ENCODE measurements around the gene PARD3.
"Not testable (repeated sequence)": the region's sequence is repeated elsewhere in the genome, so short reads cannot be mapped to it uniquely, and the experiment has no call there.

DNA sequence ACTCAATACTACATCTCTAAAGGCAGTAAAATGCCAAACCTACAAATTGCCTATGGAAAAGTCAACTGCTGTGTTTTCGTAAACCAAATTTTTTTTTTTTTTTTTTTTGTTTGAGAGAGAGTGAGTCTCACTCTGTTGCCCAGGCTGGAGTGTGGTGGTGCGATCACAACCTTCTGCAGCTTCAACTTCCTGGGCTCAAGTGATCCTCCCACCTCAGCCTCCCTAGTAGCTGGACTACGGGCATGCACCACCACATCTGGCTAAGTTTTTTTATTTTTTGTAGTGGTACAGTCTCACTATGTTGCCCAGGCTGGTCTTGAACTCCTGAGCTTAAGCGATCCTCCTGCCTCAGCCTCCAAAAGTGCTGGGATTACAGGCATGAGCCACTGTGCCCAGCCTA lies 74.0 kb downstream of the PARD3 start:
- TF ChIP-seq, protein P1, sequence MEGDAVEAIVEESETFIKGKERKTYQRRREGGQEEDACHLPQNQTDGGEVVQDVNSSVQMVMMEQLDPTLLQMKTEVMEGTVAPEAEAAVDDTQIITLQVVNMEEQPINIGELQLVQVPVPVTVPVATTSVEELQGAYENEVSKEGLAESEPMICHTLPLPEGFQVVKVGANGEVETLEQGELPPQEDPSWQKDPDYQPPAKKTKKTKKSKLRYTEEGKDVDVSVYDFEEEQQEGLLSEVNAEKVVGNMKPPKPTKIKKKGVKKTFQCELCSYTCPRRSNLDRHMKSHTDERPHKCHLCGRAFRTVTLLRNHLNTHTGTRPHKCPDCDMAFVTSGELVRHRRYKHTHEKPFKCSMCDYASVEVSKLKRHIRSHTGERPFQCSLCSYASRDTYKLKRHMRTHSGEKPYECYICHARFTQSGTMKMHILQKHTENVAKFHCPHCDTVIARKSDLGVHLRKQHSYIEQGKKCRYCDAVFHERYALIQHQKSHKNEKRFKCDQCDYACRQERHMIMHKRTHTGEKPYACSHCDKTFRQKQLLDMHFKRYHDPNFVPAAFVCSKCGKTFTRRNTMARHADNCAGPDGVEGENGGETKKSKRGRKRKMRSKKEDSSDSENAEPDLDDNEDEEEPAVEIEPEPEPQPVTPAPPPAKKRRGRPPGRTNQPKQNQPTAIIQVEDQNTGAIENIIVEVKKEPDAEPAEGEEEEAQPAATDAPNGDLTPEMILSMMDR (IDR thresholded peaks at IDR 0.05; ENCODE audit: extremely low read depth in 1 of 2, insufficient read depth in 1 of 2, low read depth in 1 of 2, low read length in 2 of 2), result not testable (repeated sequence)
- not testable (repeated sequence) for TF ChIP-seq POLR2AphosphoS5 (IDR thresholded peaks at IDR 0.05; ENCODE audit: insufficient read depth, low read depth, low read length)
